NCI-H2196 (cell line): Measurements from ENCODE around the gene CACNA2D3.
A peak's percentile ranks its signal among the peaks of the same experiment; 100 is the strongest.
"Not testable (repeated sequence)": the region's sequence is repeated elsewhere in the genome, so short reads cannot be mapped to it uniquely, and the experiment has no call there.

Experiments used
- DNase-seq: peaks from one replicate; lab custom pipeline; 2025; ENCODE audit not compliant: unreplicated experiment; lab: John Stamatoyannopoulos, UW

CACNA2D3 gene

DNA sequence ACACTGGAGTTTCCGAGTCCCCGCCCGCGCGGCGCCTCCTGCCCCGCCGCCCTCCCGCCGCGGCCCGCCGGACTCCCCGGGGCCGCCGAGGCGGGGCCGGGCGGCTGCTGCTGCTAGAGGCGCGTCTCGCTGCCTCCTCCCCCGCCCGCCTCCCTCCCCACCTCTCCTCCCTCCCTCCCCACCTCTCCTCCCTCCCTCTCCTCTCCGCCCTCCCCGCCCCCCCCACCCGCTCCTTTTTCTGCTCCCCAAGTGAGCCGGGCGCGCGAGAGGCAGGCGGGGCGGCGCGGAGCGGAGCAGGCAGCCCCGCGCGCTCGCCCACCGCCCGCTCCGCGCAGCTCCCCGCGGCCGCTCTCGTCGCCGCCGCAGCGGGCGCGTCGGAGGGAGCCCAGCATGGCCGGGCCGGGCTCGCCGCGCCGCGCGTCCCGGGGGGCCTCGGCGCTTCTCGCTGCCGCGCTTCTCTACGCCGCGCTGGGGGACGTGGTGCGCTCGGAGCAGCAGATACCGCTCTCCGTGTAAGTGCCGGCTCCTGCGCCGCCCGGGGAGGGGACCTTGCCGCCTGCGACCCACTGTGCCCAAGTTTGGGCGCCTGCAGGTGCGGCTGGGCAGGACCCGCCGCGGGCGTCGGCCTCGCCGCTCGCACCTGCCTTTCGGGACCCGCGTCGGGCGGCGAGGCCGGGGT lies at the start of gene CACNA2D3:
TSS of gene CACNA2D3 (plus strand) at position 229 of the 679 bp plus-strand sequence.
- peak; percentile 55 for DNase-seq

DNA sequence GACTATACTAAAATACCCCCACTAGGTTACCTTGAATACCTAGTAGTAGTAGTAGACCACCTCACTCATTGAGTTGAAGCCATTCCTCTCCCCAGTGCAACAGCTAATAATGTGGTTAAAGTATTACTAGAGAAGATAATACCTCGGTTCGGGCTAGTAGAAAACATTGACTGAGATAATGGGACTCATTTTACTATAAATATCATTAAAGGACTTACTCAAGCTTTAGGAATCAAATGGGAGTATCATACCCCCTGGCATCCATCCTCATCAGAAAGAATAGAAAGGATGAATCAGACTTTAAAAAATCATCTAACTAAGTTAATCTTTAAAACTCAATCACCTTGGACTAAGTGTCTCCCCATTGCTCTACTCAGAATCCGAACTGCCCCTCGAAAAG lies 49.0 kb upstream of the CACNA2D3 start:
- no peak for DNase-seq

DNA sequence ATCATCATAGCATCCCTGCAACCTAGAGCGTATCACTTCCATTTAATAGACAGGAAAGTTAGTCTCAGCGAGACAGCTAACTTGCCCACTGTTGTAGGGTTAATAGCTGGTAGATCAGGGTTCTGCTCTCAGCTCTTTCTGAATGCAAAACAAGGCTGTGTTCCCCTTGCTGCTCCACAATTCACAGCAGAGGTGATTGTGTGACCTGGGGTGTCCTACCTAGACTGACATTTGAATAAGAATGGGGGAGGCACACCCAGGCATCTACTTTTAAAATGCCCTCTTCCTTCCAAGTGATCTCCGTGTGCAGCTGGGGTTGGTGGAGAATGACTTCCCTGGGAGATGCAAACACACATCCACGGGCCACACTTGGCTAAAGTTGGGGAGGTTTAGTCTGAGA lies 43.0 kb upstream of the CACNA2D3 start:
- DNase-seq = no peak

DNA sequence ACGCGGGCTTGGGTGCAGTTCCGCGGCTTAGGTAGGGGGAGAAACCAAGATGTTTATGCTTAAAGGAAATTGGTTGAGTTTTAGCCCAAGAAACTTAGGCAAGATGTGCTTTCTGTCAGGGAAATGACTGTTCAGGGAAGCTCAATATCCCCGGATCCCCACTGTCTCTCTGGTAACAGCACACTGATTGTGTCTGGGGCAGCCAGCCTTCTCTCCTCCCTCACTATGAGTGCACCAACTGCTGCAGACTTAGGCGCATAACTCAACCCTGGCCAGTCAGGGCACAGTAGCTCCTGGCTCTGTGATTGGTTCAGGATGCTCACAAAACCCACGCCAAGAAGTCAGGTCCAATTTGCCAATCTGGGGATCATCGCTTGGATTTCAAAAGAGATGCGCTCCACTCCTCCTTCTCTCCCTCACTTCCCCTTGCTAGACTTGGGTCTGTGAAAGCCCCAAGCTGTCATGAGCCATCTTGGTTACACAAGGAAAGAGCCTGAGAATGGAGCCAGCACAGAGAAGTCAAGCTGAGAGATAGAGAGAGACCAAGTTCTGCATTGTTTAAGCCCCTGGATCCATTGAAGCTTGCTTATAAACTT lies 42.5 kb upstream of the CACNA2D3 start:
- DNase-seq = no peak

DNA sequence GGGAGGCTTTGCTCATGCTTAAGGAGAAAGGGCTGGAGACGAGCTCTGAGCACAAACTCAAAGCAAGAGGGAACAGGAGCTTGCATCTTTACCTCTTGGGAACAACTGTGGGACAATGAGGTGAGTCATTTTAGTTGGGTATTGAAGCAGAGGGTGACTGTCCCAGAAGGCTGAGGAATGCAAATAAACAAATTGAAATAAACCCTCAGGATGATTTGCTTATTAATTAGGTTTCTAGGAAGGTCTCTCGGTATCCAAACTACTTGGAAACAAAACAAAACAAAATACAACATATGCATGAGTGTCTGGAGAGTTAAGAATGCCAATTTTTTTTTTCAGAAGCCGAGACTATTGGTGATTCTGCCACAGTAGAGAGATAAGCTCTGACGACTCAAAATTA lies 38.4 kb upstream of the CACNA2D3 start:
- DNase-seq = no peak

DNA sequence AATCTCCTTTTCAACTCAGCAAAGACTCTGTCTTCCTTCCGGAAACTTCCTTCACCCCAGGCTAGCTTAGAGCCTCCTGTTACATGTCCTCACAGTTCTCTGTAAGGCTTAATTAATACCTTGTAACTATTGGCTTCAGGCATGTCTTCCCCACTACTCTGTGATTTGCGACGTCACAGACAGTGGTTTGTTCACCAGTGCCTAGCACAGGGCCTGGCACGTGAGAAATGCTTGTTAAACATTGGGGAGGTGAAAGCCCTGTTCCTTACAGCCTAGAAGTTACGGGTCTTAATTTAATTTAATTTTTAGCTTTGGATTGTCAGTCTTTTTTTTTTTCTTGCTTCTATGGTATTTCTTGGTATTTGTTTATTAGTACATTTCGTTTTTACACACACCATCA lies 36.4 kb upstream of the CACNA2D3 start:
- no peak for DNase-seq

DNA sequence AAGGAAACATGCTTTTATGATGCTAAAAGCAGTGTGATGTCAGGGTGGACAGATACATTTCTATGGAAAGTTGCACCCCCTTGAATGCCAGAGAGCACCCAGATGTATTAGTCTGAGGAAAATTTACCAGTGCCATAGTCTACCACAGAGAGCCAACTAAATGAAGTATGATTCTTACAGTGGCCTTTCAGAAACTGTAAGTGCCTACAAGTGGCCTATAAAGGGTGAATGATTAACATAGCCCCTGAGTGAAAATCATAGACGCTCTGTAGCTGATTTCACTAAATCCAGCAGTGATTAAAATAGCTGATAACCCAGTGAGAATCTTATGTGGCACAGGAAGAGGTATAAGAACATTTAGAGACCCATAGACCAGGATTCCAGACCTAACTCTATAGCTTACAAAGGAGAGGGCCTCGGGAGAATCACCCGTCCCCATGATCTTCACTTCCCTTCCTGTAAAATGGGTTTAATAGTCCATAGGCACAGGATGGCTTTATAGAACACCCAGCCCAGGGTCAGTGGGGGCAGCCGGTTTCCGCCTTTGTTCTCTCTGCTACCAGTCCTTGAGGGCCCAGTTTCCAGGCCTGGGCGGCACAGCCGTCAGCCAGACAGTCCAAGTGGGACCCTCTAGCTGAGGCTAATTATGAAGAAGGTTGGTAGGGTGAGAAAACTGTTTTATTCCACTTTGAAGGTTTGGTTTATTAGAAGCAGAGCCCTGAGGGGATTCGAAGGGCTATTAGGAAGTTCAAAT lies 35.5 kb upstream of the CACNA2D3 start:
- DNase-seq = no peak

DNA sequence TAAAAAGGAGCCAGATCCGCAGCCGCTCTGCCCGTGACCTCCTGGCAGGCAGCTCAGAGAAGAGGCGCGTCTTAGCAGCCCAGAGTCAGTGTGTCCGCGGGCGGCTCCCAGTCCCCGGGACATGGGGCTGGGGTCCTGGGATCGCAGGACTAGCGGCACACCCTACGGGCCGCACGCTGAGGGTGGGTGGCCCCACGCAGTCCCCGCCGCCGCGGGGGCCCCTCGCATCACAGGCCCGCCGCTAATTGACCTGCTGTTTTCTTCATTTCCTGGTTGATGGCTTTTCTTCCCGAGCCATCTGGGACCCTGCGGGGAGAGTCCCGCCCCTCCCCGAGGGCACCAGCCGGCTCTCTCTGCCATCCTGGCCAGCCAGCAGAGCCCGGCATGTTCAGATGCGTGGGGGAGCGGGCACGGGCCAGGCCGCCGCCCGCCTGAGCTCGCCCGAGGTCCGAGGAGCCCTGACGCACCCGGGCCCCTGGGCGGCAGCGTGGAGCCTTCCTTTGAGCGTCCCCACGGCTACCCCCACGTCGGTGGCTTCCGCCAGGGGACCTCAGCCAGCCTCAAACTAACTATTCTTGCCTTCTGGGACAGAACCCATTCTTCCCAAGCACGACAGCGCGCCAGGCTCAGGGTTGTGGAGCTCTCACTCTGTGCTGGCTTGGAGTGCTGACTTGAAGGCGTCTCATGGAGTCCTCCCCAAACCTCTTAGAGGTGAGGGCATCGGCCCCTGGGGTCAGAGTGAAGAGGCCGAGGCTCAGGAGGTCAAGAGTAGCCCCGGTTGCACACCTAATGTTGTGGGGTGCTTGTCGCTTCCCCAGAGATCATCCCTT lies 34.6 kb upstream of the CACNA2D3 start:
- no peak for DNase-seq

DNA sequence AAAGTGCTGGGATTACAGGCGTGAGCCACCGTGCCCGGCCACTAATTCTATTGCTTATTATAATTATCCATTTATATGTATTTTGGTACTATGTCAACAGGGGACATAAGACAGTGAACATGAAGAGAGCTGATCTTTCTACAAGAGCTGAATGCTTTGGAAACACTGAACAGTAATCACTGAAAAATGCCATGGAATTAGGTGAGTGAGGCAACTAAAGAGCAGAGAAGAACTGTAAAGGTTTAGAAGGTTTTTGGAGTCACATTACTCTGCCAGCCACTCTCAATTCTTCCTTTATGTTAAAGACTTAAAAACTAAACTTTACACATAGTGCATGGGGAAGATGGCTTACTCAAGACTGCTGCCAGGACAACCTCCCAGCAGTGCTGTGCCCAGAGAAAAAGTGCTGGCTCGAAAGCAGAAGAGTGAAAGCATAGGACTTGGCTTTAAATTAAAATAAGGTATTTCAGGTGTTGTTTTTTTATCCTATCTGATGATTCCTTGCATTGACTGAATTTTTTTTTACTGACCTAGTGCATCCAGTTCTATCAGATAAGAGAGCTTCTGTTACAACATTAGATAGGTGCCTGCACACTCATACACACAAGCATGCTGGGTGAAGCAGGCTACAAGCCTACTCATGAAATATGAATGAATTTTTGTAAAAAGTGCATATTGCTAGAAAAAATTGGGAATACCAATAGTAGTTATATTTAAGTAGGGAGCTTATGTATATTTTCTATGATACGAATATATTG lies 28.7 kb upstream of the CACNA2D3 start:
- no peak for DNase-seq

DNA sequence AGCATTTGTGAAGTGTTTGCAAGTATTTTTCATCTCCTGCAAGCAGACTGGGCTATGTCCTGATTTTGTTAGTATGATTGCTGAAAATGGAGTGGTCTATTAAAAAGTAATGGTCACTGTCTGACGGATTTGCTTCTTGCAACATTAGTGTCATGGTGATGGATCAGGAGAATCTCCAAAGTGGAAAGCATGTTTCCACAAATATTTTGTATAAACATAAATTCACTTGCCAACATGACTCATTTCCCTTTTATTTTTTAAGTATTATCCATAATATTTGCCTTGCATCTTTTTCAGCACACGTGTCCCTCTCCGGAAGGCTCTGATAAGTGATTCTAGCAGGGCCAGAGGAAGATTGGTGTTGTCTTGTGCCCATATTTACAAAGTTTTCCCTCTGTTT lies 27.4 kb upstream of the CACNA2D3 start:
- no peak for DNase-seq

DNA sequence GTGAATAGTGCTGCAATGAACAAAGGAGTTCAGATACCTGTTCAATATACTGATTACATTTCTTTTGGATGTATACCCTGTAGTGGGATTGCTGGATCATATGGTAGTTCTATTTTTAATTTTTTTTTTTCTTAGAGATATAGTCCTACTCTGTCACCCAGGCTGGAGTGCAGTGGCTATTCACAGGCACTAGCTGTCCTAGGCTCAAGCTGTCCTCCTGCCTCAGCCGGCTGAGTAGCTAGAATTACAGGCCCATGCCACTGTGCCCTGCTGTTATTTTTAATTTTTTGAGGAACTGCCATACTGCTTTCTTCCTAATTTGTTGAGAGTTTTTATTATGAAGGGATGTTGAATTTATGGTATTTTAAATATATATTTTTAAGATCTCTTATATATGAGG lies 23.0 kb upstream of the CACNA2D3 start:
- DNase-seq = no peak

DNA sequence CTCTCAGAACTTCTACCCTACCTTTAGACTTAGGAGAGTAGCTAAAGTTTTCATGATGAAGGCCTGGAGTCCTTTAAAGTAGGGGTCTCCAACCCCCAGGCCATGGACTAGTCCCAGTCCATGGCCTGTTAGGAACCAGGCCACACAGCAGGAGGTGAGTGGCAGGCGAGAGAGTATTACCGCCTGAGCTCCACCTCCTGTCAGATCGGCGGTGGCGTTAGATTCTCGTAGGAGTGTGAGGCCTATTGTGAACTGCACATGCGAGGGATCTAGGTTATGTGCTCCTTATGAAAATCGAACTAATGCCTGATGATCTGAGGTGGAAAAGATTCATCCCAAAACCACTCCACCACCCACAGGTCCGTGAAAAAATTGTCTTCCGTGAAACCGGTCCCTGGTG lies 18.3 kb upstream of the CACNA2D3 start:
- DNase-seq = no peak

DNA sequence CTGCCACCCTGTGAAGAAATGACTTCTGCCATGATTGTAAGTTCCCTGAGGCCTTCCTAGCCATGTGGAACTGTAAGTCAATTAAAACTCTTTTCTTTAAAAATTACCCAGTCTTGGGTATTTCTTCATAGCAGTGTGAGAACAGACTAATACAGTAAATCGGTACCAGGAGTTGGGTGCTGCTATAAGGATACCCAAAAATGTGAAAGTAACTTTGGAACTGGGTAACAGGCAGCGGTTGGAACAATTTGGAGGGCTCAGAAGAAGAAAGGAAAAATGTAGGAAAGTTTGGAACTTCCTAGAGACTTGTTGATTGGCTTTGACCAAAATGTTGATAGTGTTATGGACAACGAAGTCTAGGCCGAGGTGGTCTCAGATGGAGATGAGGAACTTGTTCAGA lies 6.2 kb upstream of the CACNA2D3 start:
- DNase-seq = not testable (repeated sequence)

DNA sequence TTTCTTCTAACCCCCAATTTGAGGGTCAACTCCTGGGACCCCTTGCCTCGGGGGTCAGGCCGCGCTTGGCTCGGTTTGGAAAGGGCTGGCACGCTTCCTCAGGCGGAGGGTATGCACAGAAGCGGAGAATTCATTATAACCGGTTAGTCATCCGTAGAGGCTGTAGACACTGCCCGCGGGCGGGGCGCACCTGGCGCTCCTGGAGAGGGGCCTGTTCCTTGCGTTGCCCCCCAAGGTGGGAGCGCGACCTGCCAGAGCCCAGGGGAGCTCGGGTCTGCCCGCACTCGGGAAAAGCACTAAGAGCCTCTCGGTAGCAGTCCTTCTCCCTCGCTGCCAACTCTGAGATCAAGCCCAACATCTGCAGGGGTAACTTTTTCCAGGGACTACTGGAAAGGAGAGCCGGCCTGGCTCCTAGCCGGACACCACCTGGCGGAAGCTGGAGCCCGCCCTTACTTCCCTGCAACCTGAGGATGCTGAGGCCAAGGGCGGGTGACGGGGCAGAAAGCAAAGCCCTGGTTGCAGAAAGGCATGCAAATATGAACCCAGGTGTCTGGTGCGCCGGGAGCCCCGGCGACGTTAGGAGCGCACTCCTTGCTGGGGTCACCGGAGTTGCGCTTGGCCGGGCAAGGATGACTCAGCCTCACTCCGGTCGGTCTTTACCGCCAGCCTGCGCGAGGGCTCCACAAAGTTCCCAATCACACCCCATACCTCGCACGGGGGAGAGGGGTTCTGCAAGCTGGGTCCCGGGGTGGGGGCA lies 1.5 kb upstream of the CACNA2D3 start:
- peak; percentile 58 for DNase-seq

DNA sequence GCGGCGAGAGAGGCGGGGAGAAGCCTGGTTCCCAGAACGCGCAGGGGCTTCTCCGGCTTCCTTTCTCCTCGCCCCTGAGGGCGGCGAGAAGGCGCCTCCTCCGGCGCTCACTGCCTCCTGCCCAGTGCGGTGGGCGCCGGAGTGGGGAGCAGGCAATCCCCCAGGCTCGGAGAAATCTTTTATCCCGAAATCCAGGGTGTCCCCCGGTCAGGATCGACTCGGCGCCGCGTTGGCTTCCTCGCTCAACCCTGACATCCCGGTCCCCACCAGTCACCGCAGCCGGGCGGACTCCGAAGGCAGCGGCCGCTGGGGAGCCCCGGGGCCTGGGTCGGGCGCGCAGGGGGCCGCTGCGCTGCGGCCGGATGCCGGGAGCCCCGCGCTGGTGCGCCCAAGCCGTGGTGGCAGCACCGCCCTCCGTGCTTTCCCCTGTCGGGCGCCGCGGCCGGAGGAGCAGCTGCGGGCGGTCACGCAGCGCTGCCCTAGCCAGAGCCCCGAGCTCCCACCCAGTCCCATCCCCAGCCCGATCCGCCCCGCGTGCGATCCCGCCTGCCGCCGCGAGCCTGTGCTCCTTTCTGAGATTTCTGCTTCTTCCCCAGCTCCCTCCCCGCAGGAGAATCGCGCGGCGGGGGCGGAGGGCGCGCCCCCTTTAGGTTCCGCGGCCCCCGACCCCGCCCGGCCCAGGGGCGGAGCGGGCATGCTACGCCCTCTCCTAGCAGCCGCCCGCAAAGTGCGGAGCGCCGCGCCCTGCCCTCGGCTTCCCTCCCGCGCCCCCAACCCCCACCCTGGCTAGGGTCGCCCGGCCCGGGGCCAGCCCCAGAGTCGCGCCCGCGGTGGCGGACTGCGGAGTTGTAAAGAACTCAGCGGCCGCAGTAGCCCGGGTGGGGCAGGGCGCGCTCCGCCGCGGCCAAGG lies 683 bp upstream of the CACNA2D3 start:
- DNase-seq = peak; percentile 48

DNA sequence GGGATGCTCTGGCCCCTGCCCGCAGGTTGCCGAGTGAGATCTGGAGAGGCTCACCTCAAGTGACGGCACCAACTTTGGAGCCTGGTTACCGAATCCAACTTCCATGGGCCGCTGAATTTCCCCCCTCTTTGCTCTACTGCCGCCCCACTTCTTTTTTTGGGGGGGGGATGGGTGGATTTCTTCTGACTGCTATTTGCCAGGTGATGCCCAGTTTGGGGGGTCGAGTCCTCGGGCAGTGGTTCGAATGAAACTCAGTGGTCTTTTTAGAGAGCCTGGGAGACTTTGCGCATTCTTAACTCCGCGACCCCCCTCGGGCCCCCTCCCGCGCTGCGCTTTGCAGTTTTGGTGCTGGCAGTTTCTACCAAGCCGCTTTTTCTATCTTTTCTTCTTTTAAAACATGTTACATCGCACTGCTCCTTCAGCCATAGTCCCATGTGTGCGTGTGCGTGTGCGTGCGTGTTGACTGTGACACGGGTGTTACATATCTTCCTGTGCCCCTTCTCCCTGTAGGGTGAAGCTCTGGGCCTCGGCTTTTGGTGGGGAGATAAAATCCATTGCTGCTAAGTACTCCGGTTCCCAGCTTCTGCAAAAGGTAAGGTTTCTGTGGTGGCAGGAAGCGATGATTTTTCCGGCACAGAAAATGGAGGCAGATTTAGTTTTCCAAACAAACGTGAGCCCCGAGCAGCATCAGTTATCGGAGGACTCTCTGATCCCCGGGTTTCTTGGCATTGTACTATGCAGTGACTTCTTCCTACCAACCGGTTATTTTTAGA lies 837 bp downstream of the CACNA2D3 start:
- DNase-seq = peak; percentile 4

DNA sequence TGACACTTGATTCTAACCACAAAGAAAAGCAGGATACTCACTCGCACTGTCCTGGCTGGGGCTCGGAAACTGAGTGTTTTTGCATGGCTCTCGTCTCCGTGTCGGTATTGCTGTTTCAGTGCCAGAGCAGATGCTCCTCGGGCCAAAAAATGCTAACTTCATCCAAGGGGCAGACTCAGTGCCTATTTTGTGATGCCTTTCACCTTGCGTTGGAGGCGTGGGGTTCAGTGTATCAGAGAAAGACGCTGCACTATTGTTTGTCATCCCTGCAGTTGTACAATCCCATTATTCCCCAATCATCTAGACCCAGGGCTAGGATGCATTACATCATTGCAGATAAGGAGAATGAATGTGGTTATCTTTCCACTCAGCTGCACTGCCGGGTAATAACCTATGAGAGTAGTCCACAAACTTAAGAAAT lies 1.4 kb downstream of the CACNA2D3 start:
- peak; percentile 2 for DNase-seq

DNA sequence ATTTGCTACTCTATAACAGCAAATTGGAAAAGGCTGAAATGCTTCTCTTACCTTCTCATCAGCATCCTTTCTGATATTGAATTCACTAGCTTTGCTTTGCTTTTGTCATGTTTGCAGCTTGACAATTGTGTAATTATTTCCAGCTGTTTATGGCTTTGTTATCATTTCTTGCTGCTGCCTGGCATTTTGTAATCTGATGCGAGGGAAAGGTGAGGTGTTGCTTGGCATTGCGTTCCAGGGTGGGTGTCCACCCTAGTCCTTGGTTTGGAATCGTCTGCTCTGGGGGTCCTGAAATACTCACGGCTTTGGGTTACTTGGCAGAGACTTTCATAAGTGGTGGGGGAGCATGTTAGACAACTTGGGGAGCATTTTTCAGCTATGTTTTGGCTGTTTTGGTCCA lies 2.9 kb downstream of the CACNA2D3 start:
- no peak for DNase-seq
